DMS79 (cell line): ENCODE data around the gene MLXIPL.
"Not testable (repeated sequence)": the region's sequence is repeated elsewhere in the genome, so short reads cannot be mapped to it uniquely, and the experiment has no call there.

Source experiments
- DNase-seq: peaks from one replicate; lab custom pipeline; 2025; lab: John Stamatoyannopoulos, UW

Gene MLXIPL

GRCh38 chr7:73644688-73645286, 20.5 kb upstream of the MLXIPL start:
- DNase-seq: no peak

- no peak for DNase-seq
These were observed 18.5 kb upstream of the MLXIPL start for GRCh38 chr7:73642834-73643233.

GRCh38 chr7:73638911-73639310, 14.6 kb upstream of the MLXIPL start:
- DNase-seq: no peak

- DNase-seq: no peak
These were observed 11.3 kb upstream of the MLXIPL start for GRCh38 chr7:73635428-73636200.

GRCh38 chr7:73633844-73634243, 9.5 kb upstream of the MLXIPL start:
- no peak for DNase-seq

- DNase-seq: no peak
These were observed 9.0 kb upstream of the MLXIPL start for GRCh38 chr7:73633323-73633722.

DNA sequence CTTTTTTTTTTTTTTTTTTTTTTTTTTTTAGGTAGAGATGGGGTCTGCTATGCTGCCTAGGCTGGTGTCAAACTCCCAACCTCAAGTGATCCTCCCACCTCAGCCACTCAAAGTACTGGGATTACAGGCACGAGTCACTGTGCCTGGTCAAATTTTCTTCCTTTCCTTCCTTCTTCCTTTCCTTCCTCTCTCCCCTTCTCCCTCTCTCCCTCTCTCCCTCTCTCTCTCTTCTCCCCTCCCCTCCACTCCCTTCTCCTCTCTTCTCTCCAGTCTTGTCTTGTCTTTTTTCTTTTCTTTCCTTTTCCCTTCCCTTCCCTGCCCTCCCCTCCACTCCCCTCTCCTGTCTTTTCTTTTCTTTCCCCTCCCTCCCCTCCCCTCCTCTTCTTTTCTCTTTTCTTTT, 7.2 kb upstream of the MLXIPL start:
- no peak for DNase-seq

DNA sequence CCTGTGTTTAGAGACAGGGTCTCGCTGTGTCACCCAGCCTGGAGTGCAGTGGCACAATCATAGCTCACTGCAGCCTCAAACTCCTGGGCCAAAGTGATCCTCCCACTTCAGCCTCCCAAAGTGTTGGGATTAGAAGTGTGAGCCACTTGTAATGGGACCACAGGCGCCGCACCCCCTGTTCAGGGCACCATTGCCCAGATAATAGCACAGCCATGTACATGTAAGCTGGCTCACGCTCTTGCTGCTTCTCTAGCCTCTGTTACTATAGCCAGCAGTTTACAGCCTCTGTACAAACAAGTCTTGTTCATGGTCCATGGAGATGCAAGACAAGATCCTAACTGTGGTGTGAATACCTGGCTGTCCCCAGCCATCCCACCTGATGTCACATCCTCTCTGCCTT, 4.2 kb upstream of the MLXIPL start:
- no peak for DNase-seq

GRCh38 chr7:73626814-73627213, 2.5 kb upstream of the MLXIPL start:
- DNase-seq: no peak

GRCh38 chr7:73625276-73625675, 954 bp upstream of the MLXIPL start:
- DNase-seq: no peak

GRCh38 chr7:73624669-73625001, 313 bp upstream of the MLXIPL start:
- no peak for DNase-seq

GRCh38 chr7:73622909-73623797, 1.2 kb downstream of the MLXIPL start:
- DNase-seq: peak; percentile 15

DNA sequence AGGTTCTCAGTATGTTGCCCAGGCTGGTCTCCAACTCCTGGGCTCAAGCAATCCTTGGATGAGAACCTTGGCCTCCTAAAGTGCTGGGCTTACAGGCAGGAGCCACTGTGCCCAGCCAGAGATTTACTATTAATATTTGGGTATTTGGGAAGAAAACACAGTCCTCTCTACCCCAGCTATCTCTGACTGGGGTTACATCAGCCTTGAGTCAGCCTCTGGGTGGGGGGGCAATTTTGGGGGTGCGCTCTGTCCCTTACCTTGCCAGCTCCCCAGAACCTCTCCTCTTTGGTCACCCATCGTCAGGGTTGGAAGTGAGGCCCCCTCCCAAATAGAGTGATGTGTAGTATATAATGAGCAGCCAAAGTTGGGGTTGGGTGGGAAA, 1.8 kb downstream of the MLXIPL start:
- DNase-seq: no peak

- DNase-seq: no peak
These were observed 2.9 kb downstream of the MLXIPL start for GRCh38 chr7:73621168-73622063.

DNA sequence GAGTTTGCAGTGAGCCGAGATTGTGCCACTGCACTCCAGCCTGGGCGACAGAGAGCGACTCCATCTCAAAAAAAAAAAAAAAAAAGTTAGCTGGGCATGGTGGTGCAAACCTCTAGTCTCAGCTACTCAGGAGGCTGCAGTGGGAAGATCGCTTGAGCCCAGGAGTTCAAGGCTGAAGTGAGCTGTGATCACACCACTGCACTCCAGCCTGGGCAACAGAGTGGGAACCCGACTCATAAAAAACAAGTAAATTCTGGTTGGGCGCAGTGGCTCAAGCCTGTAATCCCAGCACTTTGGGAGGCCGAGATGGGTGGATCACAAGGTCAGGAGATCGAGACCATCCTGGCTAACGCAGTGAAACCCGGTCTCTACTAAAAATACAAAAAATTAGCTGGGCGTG, 4.9 kb downstream of the MLXIPL start:
- DNase-seq: not testable (repeated sequence)

- DNase-seq: no peak
These were observed 5.8 kb downstream of the MLXIPL start for GRCh38 chr7:73618538-73618937.

DNA sequence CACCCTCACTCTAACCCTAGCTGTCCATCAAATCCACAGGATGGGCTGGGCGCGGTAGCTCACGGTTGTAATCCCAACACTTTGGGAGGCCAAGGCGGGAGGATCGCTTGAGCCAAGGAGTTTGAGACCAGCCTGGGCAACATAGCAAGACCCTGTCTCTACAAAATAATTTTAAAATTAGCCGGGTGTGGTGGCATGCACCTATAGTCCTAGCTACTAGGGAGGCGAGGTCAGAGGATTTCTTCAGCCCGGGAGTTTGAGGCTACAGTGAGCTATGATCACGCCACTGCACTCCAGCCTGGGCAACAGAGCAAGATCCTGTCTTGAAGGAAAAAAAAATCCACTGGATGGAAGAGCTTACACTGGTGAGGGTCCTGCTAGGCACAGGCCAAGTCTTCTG, 6.8 kb downstream of the MLXIPL start:
- DNase-seq: not testable (repeated sequence)

GRCh38 chr7:73615886-73616285, 8.4 kb downstream of the MLXIPL start:
- no peak for DNase-seq

- DNase-seq: not testable (repeated sequence)
These were observed 9.4 kb downstream of the MLXIPL start for GRCh38 chr7:73614937-73615336.

GRCh38 chr7:73613954-73614735, 10.2 kb downstream of the MLXIPL start:
- DNase-seq: no peak

GRCh38 chr7:73612598-73613269, 11.6 kb downstream of the MLXIPL start:
- DNase-seq: no peak
